Vagina (tissue), 2 donors: ENCODE data around the gene SPRED1.

Source experiments
- CTCF ChIP-seq, 3 experiments: fragments of 450-650 bp in 2 of 3; fragments of 200-600 bp in 1 of 3; sonication (generic) in 1 of 3; IDR thresholded peaks; one replicate each; pipeline ENCODE4 v1.5.1; 2017 to 2019; ENCODE audit warnings: antibody characterized with exemption in 3 of 3, mild to moderate bottlenecking in 2 of 3, moderate library complexity in 2 of 3
- POLR2AphosphoS5 ChIP-seq, 2 donors: sonication (generic); formaldehyde crosslinking; IDR thresholded peaks; one replicate each; pipeline ENCODE4 v1.9.0; 2017; ENCODE audit warnings: antibody characterized with exemption in 2 of 2, mild to moderate bottlenecking in 2 of 2, low read depth in 1 of 2; ENCODE audit not compliant: insufficient read depth in 1 of 2

- no peak for TF ChIP-seq CTCF (IDR thresholded peaks at IDR 0.05)
- TF ChIP-seq POLR2AphosphoS5 (IDR thresholded peaks at IDR 0.05; ENCODE audit: insufficient read depth in 1 of 2, low read depth in 1 of 2), result no peak
These were observed 125.0 kb downstream of the SPRED1 start for GRCh38 chr15:38377636-38378035.
